Stimulated activated CD8-positive, alpha-beta memory T cell treated with anti-CD3 and anti-CD28 coated beads, Interleukin-12 subunit alpha, Interleukin-12 subunit beta, amount 100 ng/mL, for 1 hour (primary cell): Measurements from ENCODE around the gene FCGBP.
"Not testable (repeated sequence)": the region's sequence is repeated elsewhere in the genome, so short reads cannot be mapped to it uniquely, and the experiment has no call there.

Source experiments
- DNase-seq: peaks from one replicate; pipeline ENCODE4 v3.0.0-alpha.2; 2020; ENCODE audit warnings: low read depth

The FCGBP gene

DNA sequence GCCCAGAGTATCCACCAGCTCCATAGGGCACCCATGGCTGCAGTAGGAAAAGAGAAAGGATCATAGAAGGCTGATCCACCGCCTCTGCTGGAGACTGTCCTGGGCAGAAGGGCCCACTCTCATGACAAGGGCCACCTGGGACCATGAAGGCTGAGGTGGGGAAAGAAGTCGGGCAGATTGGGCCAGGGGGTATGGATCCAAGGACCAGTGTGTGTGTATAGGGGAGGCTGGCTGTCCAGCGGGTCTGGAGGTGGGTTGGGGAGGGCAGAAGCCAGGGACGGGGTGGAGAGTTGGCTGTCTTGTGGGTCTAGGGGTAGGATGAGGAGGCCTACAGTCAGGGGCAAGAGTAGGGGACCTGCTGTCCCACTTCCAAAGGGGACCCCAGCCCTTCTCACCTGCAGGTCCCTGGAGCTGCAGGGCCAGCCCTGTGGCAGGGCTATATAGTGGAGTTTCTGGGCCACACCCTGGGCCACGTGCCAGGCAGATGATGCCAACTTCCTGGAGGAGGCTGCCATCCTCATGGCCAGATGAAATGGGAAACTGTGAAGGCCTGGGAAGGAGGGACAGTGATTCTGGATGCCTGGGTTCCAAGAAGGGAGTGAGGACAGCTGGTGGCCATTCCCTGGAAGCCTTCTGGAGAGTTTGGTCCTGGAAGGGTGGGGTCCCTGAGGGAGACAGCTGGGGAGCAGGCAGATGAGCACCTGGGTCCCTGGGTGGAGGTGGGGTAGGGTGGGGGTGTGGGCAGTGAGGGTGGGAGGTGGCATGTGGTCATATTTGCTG, at the start of gene FCGBP:
FCGBP (minus strand) TSS at position 51 of the 780 bp plus-strand sequence.
- no peak for DNase-seq

DNA sequence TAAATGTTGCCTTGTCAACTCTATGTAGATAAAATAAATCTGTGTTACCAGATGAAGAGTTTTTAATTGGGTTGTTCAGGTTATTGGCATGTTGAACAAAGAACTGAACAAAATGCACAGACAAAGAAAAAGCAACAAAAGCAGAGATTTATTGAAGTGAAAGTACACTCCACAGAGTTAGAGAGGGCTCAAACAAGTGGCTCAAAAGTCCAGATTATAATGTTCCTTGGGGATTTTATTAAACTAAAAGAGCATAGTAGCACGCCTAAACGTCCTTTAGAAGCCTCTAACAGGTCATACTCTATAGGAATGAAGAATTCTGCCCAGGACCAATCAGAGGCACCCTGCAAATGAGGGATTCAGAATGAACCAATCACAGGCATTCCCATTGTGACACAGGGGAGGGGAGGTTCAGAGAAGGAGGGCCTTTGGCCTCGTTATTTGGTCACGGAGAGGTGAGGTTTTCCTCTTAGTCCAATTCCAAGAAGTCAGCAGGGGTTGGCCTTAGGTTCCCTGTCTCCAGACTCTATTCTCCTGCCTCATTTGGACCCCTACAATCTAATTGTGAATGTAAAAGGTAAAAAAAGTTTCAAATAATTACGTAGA, 49.4 kb upstream of the FCGBP start:
- DNase-seq = no peak

DNA sequence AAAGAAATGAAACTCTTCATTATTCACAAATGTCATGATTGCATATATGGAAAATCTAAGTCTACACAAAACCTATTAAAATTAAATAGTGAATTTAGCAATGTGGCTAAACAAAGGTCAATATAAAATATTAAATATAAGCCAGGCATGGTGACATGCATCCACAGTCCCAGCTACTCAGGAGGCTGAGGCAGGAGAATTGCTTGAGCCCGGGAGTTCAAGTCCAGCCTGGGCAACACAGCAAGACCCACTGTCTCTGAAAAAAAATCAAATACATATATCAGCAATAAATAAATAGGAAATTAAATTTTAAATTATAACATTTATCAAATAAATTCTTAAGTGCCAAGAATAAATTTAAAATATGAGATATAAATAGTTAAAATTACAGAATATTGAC, 48.4 kb upstream of the FCGBP start:
- no peak for DNase-seq

DNA sequence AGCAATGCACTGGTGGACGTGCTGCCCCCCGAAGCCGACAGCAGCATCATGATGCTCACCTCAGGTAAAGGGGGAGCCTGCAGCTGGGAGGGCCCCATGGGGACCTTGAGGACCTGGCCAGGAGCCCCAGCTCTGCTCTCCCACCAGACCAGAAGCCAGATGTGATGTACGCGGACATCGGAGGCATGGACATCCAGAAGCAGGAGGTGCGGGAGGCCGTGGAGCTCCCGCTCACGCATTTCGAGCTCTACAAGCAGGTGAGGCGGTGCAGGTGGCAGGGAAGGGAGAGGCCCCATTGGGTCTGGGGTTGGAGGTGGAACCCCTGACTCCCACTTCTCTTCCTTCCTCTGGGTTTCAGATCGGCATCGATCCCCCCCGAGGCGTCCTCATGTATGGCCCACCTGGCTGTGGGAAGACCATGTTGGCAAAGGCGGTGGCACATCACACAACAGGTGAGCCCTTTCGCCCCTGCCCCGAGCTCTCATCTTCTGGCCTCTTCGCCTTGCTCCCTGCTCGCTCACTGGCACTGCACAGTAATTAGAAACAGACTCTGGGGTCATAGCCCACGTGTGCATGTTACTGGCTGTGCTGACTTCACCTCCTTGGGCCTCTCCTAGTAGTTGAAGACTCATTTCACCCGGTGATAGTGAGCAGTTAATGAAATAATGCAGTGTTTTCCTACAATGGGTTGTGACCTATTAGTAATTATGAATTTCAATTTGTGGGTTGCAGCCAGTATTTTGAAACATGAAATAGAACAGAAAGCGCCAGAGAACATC, 40.1 kb upstream of the FCGBP start:
- no peak for DNase-seq

GRCh38 chr19:39971380-39972035, 37.1 kb upstream of the FCGBP start:
- peak; percentile 14 for DNase-seq

- DNase-seq = peak; percentile 98
Measured at GRCh38 chr19:39970675-39971379, 36.4 kb upstream of the FCGBP start, which contains the start of gene PSMC4. PSMC4 (plus strand) TSS chr19:39971165; CDS start chr19:39971203, 38 bp downstream.

GRCh38 chr19:39970425-39970674, 35.9 kb upstream of the FCGBP start:
- DNase-seq = peak; percentile 7

- DNase-seq = no peak
Measured at GRCh38 chr19:39969681-39970424, 35.4 kb upstream of the FCGBP start.

GRCh38 chr19:39969266-39969665, 34.8 kb upstream of the FCGBP start:
- DNase-seq = no peak

- DNase-seq = no peak
Measured at GRCh38 chr19:39968789-39969188, 34.4 kb upstream of the FCGBP start.

GRCh38 chr19:39967561-39967960, 33.1 kb upstream of the FCGBP start:
- no peak for DNase-seq

- no peak for DNase-seq
Measured at GRCh38 chr19:39966617-39967016, 32.2 kb upstream of the FCGBP start.

DNA sequence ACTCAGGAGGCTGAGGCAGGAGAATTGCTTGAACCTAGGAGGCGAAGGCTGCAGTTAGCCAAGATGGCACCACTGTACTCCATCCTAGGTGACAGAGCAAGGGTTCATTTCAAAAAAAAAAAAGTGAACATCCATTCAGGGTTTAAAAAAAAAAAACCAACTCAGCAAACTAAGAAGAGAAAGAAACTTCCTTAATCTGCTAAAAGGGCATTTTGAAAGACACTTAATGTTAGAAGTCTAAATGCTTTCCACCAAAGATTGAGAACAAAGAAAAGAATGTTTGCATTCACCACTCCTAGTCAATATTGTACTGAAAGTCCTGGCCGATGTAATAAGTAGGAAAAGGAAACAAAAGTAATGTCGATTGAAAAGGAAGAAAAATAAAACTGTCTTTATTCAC, 29.5 kb upstream of the FCGBP start:
- no peak for DNase-seq

- not testable (repeated sequence) for DNase-seq
Measured at GRCh38 chr19:39959407-39959806, 25.0 kb upstream of the FCGBP start.

DNA sequence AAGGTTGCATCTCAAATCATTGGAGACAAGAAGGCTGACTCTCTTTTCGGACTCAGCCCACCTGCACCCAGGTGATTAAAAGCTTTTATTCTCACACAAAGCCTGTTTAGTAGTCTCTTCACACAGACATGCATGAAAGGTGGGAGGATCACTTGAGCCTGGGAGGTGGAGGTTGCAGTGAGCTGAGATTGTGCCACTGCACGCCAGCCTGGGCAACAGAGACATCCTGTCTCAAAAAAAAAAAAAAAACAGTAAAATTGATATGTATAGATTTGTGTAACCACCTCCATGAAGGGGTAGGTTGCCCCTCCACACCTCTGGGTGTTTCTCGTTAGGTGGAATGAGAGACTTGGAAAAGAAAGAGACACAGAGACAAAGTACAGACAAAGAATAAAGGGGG, 24.5 kb upstream of the FCGBP start:
- DNase-seq = not testable (repeated sequence)

GRCh38 chr19:39957886-39958285, 23.5 kb upstream of the FCGBP start:
- DNase-seq = not testable (repeated sequence)

DNA sequence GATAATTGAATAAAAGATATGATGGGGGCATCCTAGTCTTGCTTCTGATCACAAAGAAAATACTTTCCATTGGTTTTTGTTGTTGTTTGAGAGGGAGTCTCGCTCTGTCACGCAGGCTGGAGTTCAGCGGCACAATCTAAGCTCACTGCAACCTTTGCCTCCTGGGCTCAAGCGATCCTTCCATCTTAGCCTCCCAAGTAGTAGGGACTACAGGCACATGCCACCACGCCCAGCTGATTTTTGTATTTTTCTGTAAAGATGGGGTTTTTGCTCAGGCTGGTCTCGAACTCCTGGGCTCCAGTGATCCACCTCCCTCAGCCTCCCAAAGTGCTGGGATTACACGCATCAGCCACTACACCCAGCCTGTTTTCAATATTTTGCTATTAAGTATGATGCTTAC, 19.5 kb upstream of the FCGBP start:
- no peak for DNase-seq

- no peak for DNase-seq
Measured at GRCh38 chr19:39951686-39952085, 17.3 kb upstream of the FCGBP start.

DNA sequence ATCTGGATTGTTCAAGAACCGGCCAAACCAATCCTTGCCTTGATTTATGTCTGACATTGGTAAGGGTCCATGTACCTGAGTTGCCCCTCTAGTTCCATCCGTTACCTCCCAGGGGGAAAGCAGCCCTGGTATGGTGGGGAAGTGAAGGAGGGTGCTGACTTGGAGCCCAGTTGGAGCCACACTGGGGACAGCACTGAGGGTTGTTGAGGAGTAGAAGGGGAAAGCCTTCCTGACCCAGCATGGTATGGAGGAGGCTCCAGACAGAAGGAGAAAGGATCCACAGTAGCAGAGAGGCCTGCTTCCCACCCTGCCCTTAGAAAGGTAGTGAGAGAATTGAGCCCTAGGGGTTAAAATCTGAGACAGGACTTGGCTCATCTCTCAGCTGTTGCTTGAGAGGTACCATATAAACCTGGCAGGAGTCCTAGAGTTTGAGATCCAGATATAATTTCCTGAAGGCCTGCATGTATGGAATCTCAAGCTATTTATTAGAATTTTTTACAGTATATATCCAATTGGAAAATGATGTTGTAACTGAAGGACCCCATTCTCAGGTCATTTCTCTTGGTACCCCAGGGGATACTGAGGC, 16.7 kb upstream of the FCGBP start:
- no peak for DNase-seq

DNA sequence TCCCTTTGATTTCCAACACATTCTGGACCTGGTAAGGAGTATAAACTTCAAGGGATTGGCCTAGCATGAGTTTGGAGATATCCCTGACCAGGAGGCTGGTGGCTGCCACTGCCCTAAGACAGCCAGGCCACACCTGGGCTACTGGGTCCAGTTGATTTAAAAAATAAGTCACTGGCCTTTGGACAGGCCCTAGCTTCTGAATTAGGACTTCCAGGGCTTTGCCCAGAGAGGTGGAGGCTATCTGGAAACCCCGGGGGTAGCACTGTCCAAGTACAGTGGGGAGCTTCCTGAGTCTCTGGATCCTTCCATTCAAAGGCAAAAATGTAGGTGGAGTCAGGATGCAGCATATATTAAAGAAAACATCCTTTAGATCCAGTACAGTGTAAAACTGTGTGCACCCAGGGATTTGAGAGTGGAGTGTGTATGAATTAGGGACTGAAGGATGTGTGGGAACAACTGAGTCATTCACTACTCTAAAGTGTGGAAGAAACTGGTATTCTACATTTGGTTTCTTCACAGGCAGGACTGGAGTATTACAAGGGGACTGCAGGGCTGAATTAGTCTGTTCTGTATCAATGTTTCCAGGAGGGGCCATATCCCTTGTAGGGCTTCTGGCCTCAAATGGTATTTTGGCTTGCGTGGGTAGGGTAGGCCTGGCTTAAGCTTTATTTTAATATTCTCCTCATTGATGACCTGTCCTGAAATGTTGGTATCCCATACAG, 14.8 kb upstream of the FCGBP start:
- DNase-seq = no peak
